WI38 (cell line): Measurements from ENCODE around the gene RAD51C.
"Not testable (repeated sequence)": the region's sequence is repeated elsewhere in the genome, so short reads cannot be mapped to it uniquely, and the experiment has no call there.

Experiments
- H3K4me3 ChIP-seq: 2 replicates; pipeline ENCODE4 v1.5.1; 2011; ENCODE audit warnings: low read depth, mild to moderate bottlenecking, control low read depth, low read length
- CTCF ChIP-seq: IDR thresholded peaks from 2 replicates; pipeline ENCODE4 v1.5.1; 2012; ENCODE audit warnings: low read depth, mild to moderate bottlenecking, control low read depth, low read length

RAD51C gene

GRCh38 chr17:58688521-58688920 lies 3.9 kb upstream of the RAD51C start:
- no peak for TF ChIP-seq CTCF
- H3K4me3 ChIP-seq: no peak overlapping the region

- not testable (repeated sequence) for H3K4me3 ChIP-seq
Measured at GRCh38 chr17:58690033-58690432, 2.4 kb upstream of the RAD51C start.

- no peak for TF ChIP-seq CTCF
- peak within 1 kb of the TSS; percentile 81 for H3K4me3 ChIP-seq
Measured at GRCh38 chr17:58691701-58692238, 632 bp upstream of the RAD51C start, which contains the start of gene TEX14. Gene TEX14 (minus strand): TSS chr17:58692045. CDS start chr17:58652001, 40,044 bp downstream.

GRCh38 chr17:58693208-58693607 lies 806 bp downstream of the RAD51C start:
- H3K4me3 ChIP-seq: peak overlapping the region; percentile 81
- no peak for TF ChIP-seq CTCF

- H3K4me3 ChIP-seq: no peak overlapping the region
- no peak for TF ChIP-seq CTCF
Measured at GRCh38 chr17:58693751-58694150, 1.3 kb downstream of the RAD51C start.

GRCh38 chr17:58694302-58694701 lies 1.9 kb downstream of the RAD51C start:
- H3K4me3 ChIP-seq: no peak overlapping the region
- no peak for TF ChIP-seq CTCF

GRCh38 chr17:58694826-58695225 lies 2.4 kb downstream of the RAD51C start:
- H3K4me3 ChIP-seq: no peak overlapping the region

More at GRCh38 chr17:58694826-58695225, 2.4 kb downstream of the RAD51C start:
- no peak for TF ChIP-seq CTCF
